A673 (cell line): ENCODE measurements around the gene NDUFC1. TPM values are rescaled to one million over a fixed set of nuclear protein-coding genes. Genes with fewer than 3 reads are reported as not detected.
"Not testable (repeated sequence)": the region's sequence is repeated elsewhere in the genome, so short reads cannot be mapped to it uniquely, and the experiment has no call there.

Experiments used
- BruUV-seq: library from RNA; stranded (reverse); fragments of 400-500 nt; replicated peaks from 2 replicates; lab custom pipeline; 2021; lab: Mats Ljungman, UMichigan
- CTCF ChIA-PET: fragments of 300-600 bp; sonication (Branson Sonifier 250); formaldehyde crosslinking; loops from one replicate; lab custom pipeline; 2022; ENCODE audit warnings: antibody characterized with exemption; lab: Charles Lee
- POLR2A ChIA-PET: fragments of 300-600 bp; sonication (Branson Sonifier 250); formaldehyde crosslinking; loops from one replicate; lab custom pipeline; 2022; ENCODE audit warnings: antibody characterized with exemption; ENCODE audit not compliant: low non-redundant PET; lab: Charles Lee
- DNase-seq: peaks from one replicate; pipeline ENCODE4 v3.0.0-alpha.2; 2015; ENCODE audit warnings: low spot score
- H3K27ac ChIP-seq: fragments of 200-600 bp; sonication (generic); 2 replicates; pipeline ENCODE4 v1.5.1; 2016; ENCODE audit warnings: mixed run types, low read depth, mild to moderate bottlenecking, mixed read lengths, antibody characterized with exemption, low read length; ENCODE audit not compliant: poor library complexity, severe bottlenecking
- H3K27me3 ChIP-seq: fragments of 200-600 bp; sonication (generic); replicated peaks from 2 replicates; pipeline ENCODE4 v1.6.1; 2017; ENCODE audit warnings: mixed run types, low read depth, mild to moderate bottlenecking, mixed read lengths, antibody characterized with exemption, low read length; ENCODE audit not compliant: insufficient read depth, poor library complexity
- H3K36me3 ChIP-seq: fragments of 200-600 bp; sonication (generic); 2 replicates; pipeline ENCODE4 v1.6.1; 2016; ENCODE audit warnings: mixed run types, mild to moderate bottlenecking, mixed read lengths, antibody characterized with exemption, low read length; ENCODE audit not compliant: insufficient read depth, poor library complexity, severe bottlenecking
- H3K4me1 ChIP-seq: fragments of 200-600 bp; sonication (generic); 2 replicates; pipeline ENCODE4 v1.6.1; 2017; ENCODE audit warnings: mixed run types, mild to moderate bottlenecking, mixed read lengths, antibody characterized with exemption, low read length; ENCODE audit not compliant: insufficient read depth, poor library complexity, severe bottlenecking
- H3K4me3 ChIP-seq: fragments of 200-600 bp; sonication (generic); 2 replicates; pipeline ENCODE4 v1.5.1; 2016; ENCODE audit warnings: low read depth, mixed run types, mild to moderate bottlenecking, mixed read lengths, low read length; ENCODE audit not compliant: poor library complexity, severe bottlenecking
- H3K9me3 ChIP-seq: fragments of 200-600 bp; sonication (generic); 2 replicates; pipeline ENCODE4 v1.6.1; 2016; ENCODE audit warnings: mixed run types, low read depth, mild to moderate bottlenecking, mixed read lengths, antibody characterized with exemption, low read length; ENCODE audit not compliant: poor library complexity, severe bottlenecking
- CTCF ChIP-seq: fragments of 300-800, 200-600 bp; sonication (generic); conservative IDR thresholded peaks from 2 replicates; pipeline ENCODE4 v1.5.1; 2017; ENCODE audit warnings: low read depth, mild to moderate bottlenecking, antibody characterized with exemption, low read length, moderate library complexity, mixed read lengths
- EZH2 ChIP-seq: fragments of 200-600 bp; sonication (generic); IDR thresholded peaks from 2 replicates; pipeline ENCODE4 v1.6.1; 2017; ENCODE audit warnings: borderline replicate concordance, low read depth, mild to moderate bottlenecking, mixed read lengths, antibody characterized with exemption, low read length; ENCODE audit not compliant: poor library complexity, severe bottlenecking
- intact Hi-C: fragments of 100-400 bp; cut with micrococcal nuclease; formaldehyde crosslinking; loops from one replicate; pipeline ENCODE4 v1.10.0; 2022; ENCODE audit not compliant: unreplicated experiment
- total RNA-seq: library from RNA; stranded (reverse); gene quantifications from 2 replicates; pipeline ENCODE4 v1.2.3, GENCODE V29; 2021

Gene NDUFC1
- total RNA-seq, 1 experiment from 2014 or later = 116 TPM

- intact Hi-C loops = no loop called here
- no peak for DNase-seq
- TF ChIP-seq CTCF = no peak
- no peaks in the 10 kb centered on the region for H3K27me3 ChIP-seq
- no peak overlapping the region for H3K4me3 ChIP-seq
- no TSS peak for BruUV-seq
- peaks cover 15% of the 10 kb centered on the region for H3K4me1 ChIP-seq
- POLR2A ChIA-PET = no interaction called here
- H3K27ac ChIP-seq = no peak overlapping the region
- CTCF ChIA-PET = no interaction called here
- no peaks in the 10 kb centered on the region for H3K36me3 ChIP-seq
- H3K9me3 ChIP-seq = no peaks in the 10 kb centered on the region
Observed at GRCh38 chr4:139256349-139256748, 45.9 kb downstream of the NDUFC1 start.

- H3K27ac ChIP-seq, H3K36me3 ChIP-seq, H3K4me3 ChIP-seq, POLR2A ChIA-PET, intact Hi-C loops, BruUV-seq, CTCF ChIA-PET, H3K9me3 ChIP-seq, H3K27me3 ChIP-seq, DNase-seq: not testable (repeated sequence)
- H3K4me1 ChIP-seq = peaks cover 15% of the 10 kb centered on the region
Observed at GRCh38 chr4:139255581-139255980, 46.7 kb downstream of the NDUFC1 start.

- no peak for TF ChIP-seq EZH2
- no peak for TF ChIP-seq CTCF
- H3K27me3 ChIP-seq = no peaks in the 10 kb centered on the region
- H3K4me1 ChIP-seq = peaks cover 15% of the 10 kb centered on the region
- DNase-seq = peak; percentile 67
- no peaks in the 10 kb centered on the region for H3K36me3 ChIP-seq
- H3K4me3 ChIP-seq = no peak overlapping the region
- intact Hi-C loops = no loop called here
- BruUV-seq = no TSS peak
- H3K9me3 ChIP-seq = no peaks in the 10 kb centered on the region
- ChIA-PET POLR2A (no interaction called here), CTCF (no interaction called here)
- H3K27ac ChIP-seq = peak overlapping the region; percentile 78
Observed at GRCh38 chr4:139253713-139254112, 48.6 kb downstream of the NDUFC1 start.

GRCh38 chr4:139253046-139253445, 49.2 kb downstream of the NDUFC1 start:
- CTCF ChIA-PET = no interaction called here
- Histone ChIP-seq H3K4me3 (no peak overlapping the region), H3K9me3 (no peaks in the 10 kb centered on the region), H3K36me3 (no peaks in the 10 kb centered on the region), H3K27me3 (no peaks in the 10 kb centered on the region), H3K4me1 (peaks cover 15% of the 10 kb centered on the region), H3K27ac (peak overlapping the region; percentile 78)
- no peak for DNase-seq
- TF ChIP-seq EZH2 (no peak), CTCF (no peak)
- intact Hi-C loops = no loop called here
- POLR2A ChIA-PET = no interaction called here
- no TSS peak for BruUV-seq
